GM21526 (cell line): ENCODE data around the gene NUCKS1.
"Not testable (repeated sequence)": the region's sequence is repeated elsewhere in the genome, so short reads cannot be mapped to it uniquely, and the experiment has no call there.

ENCODE experiments used
- ATAC-seq: cut with Tn5 transposase; IDR thresholded peaks from one replicate; pipeline ENCODE4 v1.9.1; 2021; ENCODE audit warnings: moderate library complexity; ENCODE audit not compliant: unreplicated experiment, low FRiP score

Gene NUCKS1

GRCh38 chr1:205735218-205735617 is 14.8 kb downstream of the NUCKS1 start:
- ATAC-seq = no peak

GRCh38 chr1:205733438-205734175 is 16.4 kb downstream of the NUCKS1 start:
- ATAC-seq = no peak

GRCh38 chr1:205729945-205730610 is 19.9 kb downstream of the NUCKS1 start:
- no peak for ATAC-seq

- no peak for ATAC-seq
These were observed 23.3 kb downstream of the NUCKS1 start for GRCh38 chr1:205726619-205727125.

- ATAC-seq = no peak
These were observed 24.5 kb downstream of the NUCKS1 start for GRCh38 chr1:205725514-205725913.

GRCh38 chr1:205720740-205721139 is 29.2 kb downstream of the NUCKS1 start:
- not testable (repeated sequence) for ATAC-seq

GRCh38 chr1:205719762-205720161 is 30.2 kb downstream of the NUCKS1 start:
- no peak for ATAC-seq

GRCh38 chr1:205719015-205719414 is 31.0 kb downstream of the NUCKS1 start:
- no peak for ATAC-seq

- ATAC-seq = no peak
These were observed 33.4 kb downstream of the NUCKS1 start for GRCh38 chr1:205716371-205717132.

GRCh38 chr1:205715628-205716027 is 34.4 kb downstream of the NUCKS1 start:
- ATAC-seq = no peak

- no peak for ATAC-seq
These were observed 35.1 kb downstream of the NUCKS1 start for GRCh38 chr1:205714906-205715246.

- ATAC-seq = no peak
These were observed 35.6 kb downstream of the NUCKS1 start for GRCh38 chr1:205714190-205714905.

GRCh38 chr1:205711105-205712048 is 38.6 kb downstream of the NUCKS1 start:
- peak; percentile 62 for ATAC-seq

- ATAC-seq = no peak
These were observed 39.5 kb downstream of the NUCKS1 start for GRCh38 chr1:205710201-205711062.

GRCh38 chr1:205709640-205710039 is 40.3 kb downstream of the NUCKS1 start:
- ATAC-seq = no peak

- no peak for ATAC-seq
These were observed 41.0 kb downstream of the NUCKS1 start for GRCh38 chr1:205709059-205709398.

- ATAC-seq = no peak
These were observed 43.1 kb downstream of the NUCKS1 start for GRCh38 chr1:205706601-205707502.

- ATAC-seq = no peak
These were observed 45.1 kb downstream of the NUCKS1 start for GRCh38 chr1:205704903-205705302.
